ACC112 (cell line): ENCODE results near the gene LRRC4B.

Experiments
- H2AFZ ChIP-seq: fragments of 200-600 bp; sonication (generic); one replicate; pipeline ENCODE4 v1.6.0; 2017; ENCODE audit warnings: antibody characterized with exemption, low read length; ENCODE audit not compliant: unreplicated experiment
- H3K27ac ChIP-seq: fragments of 200-600 bp; sonication (generic); 2 replicates; pipeline ENCODE4 v1.5.1; 2014; ENCODE audit warnings: low read depth, mild to moderate bottlenecking, antibody characterized with exemption, low read length, moderate library complexity
- H3K27me3 ChIP-seq: fragments of 200-600 bp; sonication (generic); 2 replicates; pipeline ENCODE4 v1.6.1; 2014; ENCODE audit warnings: mild to moderate bottlenecking, antibody characterized with exemption, low read length, moderate library complexity, mixed read lengths; ENCODE audit not compliant: insufficient read depth
- H3K36me3 ChIP-seq: fragments of 200-600 bp; sonication (generic); 2 replicates; pipeline ENCODE4 v1.6.1; 2016; ENCODE audit warnings: mild to moderate bottlenecking, antibody characterized with exemption, low read length, moderate library complexity, mixed read lengths; ENCODE audit not compliant: insufficient read depth
- H3K4me1 ChIP-seq: fragments of 200-600 bp; sonication (generic); one replicate; pipeline ENCODE4 v1.6.1; 2016; ENCODE audit warnings: low read length, mixed read lengths; ENCODE audit not compliant: insufficient read depth, unreplicated experiment, control insufficient read depth
- H3K4me3 ChIP-seq: fragments of 200-600 bp; sonication (generic); 2 replicates; pipeline ENCODE4 v1.5.1; 2014; ENCODE audit warnings: mild to moderate bottlenecking, low read depth, low read length
- H3K79me2 ChIP-seq: fragments of 200-600 bp; sonication (generic); one replicate; pipeline ENCODE4 v1.6.0; 2016; ENCODE audit warnings: low read length; ENCODE audit not compliant: control insufficient read depth, unreplicated experiment, insufficient read depth

LRRC4B gene

GRCh38 chr19:50510700-50511068 is 57.6 kb downstream of the LRRC4B start:
- Histone ChIP-seq H3K4me1 (no peaks in the 10 kb centered on the region), H3K27ac (peak overlapping the region; percentile 29; the same call in 1 of the 2 replicates)

DNA sequence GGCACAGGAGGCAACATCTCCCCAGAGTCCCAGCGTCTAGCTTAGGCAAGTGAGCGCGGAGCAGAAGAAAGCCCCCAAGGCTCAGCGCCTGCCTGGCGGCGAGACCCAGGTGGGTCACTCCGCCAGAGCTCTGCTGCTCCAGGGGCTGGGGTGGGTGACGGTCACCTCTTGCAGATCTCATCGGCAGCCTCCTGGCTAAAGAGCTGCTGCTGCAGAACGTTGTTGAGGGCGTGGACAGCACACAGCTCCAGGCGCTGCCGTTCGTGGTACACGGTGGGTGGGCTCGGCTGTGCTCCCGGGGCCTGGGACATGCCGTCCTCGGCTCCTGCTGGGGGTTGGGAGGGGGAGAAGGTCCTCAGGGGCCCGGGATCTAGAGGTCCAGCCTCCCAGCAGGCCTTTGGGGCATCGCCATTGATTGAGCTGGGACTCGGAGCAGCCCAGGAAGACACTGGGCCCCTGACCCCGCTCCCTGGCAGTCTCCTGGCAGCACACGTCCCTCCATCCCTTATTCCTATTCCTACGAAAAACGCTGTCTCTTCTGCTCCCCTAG is 58.0 kb downstream of the LRRC4B start:
- peak overlapping the region; percentile 96 for H3K4me3 ChIP-seq
- H3K27me3 ChIP-seq, result no peaks in the 10 kb centered on the region
- H3K79me2 ChIP-seq, result peaks cover 9% of the 10 kb centered on the region
- peak overlapping the region; percentile 69 for H2AFZ ChIP-seq
- no peaks in the 10 kb centered on the region for H3K36me3 ChIP-seq
- no peak overlapping the region for H3K27ac ChIP-seq
- no peaks in the 10 kb centered on the region for H3K4me1 ChIP-seq

More at GRCh38 chr19:50510700-50511068, 57.6 kb downstream of the LRRC4B start:
- Histone ChIP-seq H3K27me3 (no peaks in the 10 kb centered on the region), H2AFZ (peak overlapping the region; percentile 69), H3K4me3 (peak overlapping the region; percentile 96), H3K79me2 (peaks cover 9% of the 10 kb centered on the region), H3K36me3 (no peaks in the 10 kb centered on the region)

GRCh38 chr19:50509366-50509765 is 58.9 kb downstream of the LRRC4B start:
- no peaks in the 10 kb centered on the region for H3K36me3 ChIP-seq
- no peak overlapping the region for H2AFZ ChIP-seq
- H3K79me2 ChIP-seq, result peaks cover 9% of the 10 kb centered on the region
- no peak overlapping the region for H3K27ac ChIP-seq
- H3K4me3 ChIP-seq, result no peak overlapping the region
- H3K27me3 ChIP-seq, result no peaks in the 10 kb centered on the region
- no peaks in the 10 kb centered on the region for H3K4me1 ChIP-seq

DNA sequence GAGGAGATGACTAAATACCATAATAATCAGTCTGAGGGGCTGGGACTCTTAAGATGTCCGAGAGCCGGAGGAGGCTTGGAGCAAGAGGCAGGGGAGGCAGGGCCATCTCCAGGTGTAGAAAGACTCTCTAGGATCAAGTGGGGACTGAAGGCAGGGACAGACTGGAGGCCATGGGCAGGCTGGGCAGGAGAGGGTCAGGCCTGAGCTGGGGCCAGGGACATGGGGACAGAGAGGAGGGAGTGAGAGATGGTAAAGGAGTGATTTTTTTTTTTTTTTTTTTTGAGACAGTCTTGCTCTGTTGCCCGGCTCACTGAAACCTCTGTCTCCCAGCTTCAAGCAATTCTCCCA is 59.4 kb downstream of the LRRC4B start:
- H3K79me2 ChIP-seq, result peaks cover 9% of the 10 kb centered on the region
- no peak overlapping the region for H2AFZ ChIP-seq
- H3K27ac ChIP-seq, result no peak overlapping the region
- no peak overlapping the region for H3K4me3 ChIP-seq
- no peaks in the 10 kb centered on the region for H3K4me1 ChIP-seq
- H3K36me3 ChIP-seq, result no peaks in the 10 kb centered on the region
- no peaks in the 10 kb centered on the region for H3K27me3 ChIP-seq

GRCh38 chr19:50507376-50507775 is 60.9 kb downstream of the LRRC4B start:
- no peak overlapping the region for H3K4me3 ChIP-seq
- no peaks in the 10 kb centered on the region for H3K27me3 ChIP-seq
- no peaks in the 10 kb centered on the region for H3K36me3 ChIP-seq
- peaks cover 9% of the 10 kb centered on the region for H3K79me2 ChIP-seq
- no peak overlapping the region for H2AFZ ChIP-seq
- H3K4me1 ChIP-seq, result no peaks in the 10 kb centered on the region
- no peak overlapping the region for H3K27ac ChIP-seq

- no peak overlapping the region for H2AFZ ChIP-seq
- peaks cover 6% of the 10 kb centered on the region for H3K79me2 ChIP-seq
- no peaks in the 10 kb centered on the region for H3K27me3 ChIP-seq
- no peaks in the 10 kb centered on the region for H3K36me3 ChIP-seq
- no peak overlapping the region for H3K27ac ChIP-seq
- no peak overlapping the region for H3K4me3 ChIP-seq
- H3K4me1 ChIP-seq, result no peaks in the 10 kb centered on the region
These were observed 61.5 kb downstream of the LRRC4B start for GRCh38 chr19:50506700-50507099.

DNA sequence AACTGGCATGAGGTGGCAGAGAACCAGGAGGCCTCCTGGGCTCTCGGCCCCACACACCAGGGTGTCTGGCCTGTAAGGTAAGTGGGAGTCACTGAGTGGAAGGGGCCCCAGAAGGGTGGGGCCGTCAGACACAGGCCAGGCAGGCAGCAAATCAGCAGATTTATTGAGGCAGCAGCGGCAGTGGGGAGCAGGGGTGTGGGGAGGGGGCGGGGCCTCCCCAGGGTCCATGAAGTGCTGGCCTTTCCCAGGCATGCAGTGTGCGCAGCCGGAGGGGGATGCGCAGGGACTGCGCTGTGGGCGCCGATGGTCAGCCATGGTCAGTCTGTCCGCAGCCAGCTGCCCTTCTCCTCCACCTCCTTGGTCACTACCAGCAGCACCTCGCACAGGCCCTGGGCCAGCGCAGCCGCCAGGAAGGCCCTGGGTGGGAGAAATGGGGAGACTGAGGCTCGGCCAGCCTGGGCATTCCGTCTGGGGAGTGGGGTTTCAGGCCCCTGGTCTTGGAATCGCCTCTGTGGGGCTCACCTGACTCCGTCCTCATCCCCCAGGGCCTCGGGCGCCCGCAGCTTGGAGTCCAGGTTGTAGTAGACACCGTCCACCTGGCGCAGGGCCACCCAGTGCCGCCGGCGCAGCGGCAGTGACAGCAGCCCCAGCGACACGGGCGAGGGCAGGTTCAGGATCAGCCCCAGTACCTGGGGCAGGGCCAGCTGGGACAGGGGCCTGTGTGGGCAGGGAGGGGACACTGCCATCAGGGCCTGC is 62.2 kb downstream of the LRRC4B start:
- peaks cover 6% of the 10 kb centered on the region for H3K79me2 ChIP-seq
- H3K27ac ChIP-seq, result no peak overlapping the region
- H3K36me3 ChIP-seq, result no peaks in the 10 kb centered on the region

GRCh38 chr19:50501568-50502475 is 66.4 kb downstream of the LRRC4B start:
- no peak overlapping the region for H3K27ac ChIP-seq
- H3K27me3 ChIP-seq, result peaks cover 3% of the 10 kb centered on the region; the same call in 1 of the 2 replicates
- no peak overlapping the region for H3K4me3 ChIP-seq
- no peaks in the 10 kb centered on the region for H3K79me2 ChIP-seq
- H3K36me3 ChIP-seq, result no peaks in the 10 kb centered on the region
- no peaks in the 10 kb centered on the region for H3K4me1 ChIP-seq
- no peak overlapping the region for H2AFZ ChIP-seq

More for the DNA sequence above, 62.2 kb downstream of the LRRC4B start:
- Histone ChIP-seq H3K27me3 (no peaks in the 10 kb centered on the region), H3K4me1 (no peaks in the 10 kb centered on the region), H3K4me3 (no peak overlapping the region), H2AFZ (no peak overlapping the region)

- Histone ChIP-seq H3K27ac (no peak overlapping the region), H3K4me3 (no peak overlapping the region), H3K36me3 (no peaks in the 10 kb centered on the region), H2AFZ (no peak overlapping the region), H3K27me3 (peaks cover 3% of the 10 kb centered on the region; the same call in 1 of the 2 replicates), H3K79me2 (no peaks in the 10 kb centered on the region), H3K4me1 (no peaks in the 10 kb centered on the region)
These were observed 67.1 kb downstream of the LRRC4B start for GRCh38 chr19:50501186-50501567.

- H3K36me3 ChIP-seq, result no peaks in the 10 kb centered on the region
- no peaks in the 10 kb centered on the region for H3K79me2 ChIP-seq
- peaks cover 3% of the 10 kb centered on the region; the same call in 1 of the 2 replicates for H3K27me3 ChIP-seq
- H3K4me1 ChIP-seq, result no peaks in the 10 kb centered on the region
- no peak overlapping the region for H2AFZ ChIP-seq
- H3K4me3 ChIP-seq, result no peak overlapping the region
- no peak overlapping the region for H3K27ac ChIP-seq
These were observed 67.5 kb downstream of the LRRC4B start for GRCh38 chr19:50500753-50501151.
